ENCODE data around the gene LRRC3B.

- TF ChIP-seq CTCF (IDR thresholded peaks at IDR 0.05; ENCODE audit: low read depth, low read length, missing input control) (no peak), EGR1 (IDR thresholded peaks at IDR 0.05; ENCODE audit: low read depth in 2 of 2) (no peak), JUND (IDR thresholded peaks at IDR 0.05) (no peak), NR2F2 (IDR thresholded peaks at IDR 0.05) (no peak), YY1 (IDR thresholded peaks at IDR 0.05) (no peak)
Measured at GRCh38 chr3:26731843-26732242, 109.3 kb downstream of the LRRC3B start.
